Measurements from ENCODE around the gene SOBP.

Gene SOBP

DNA sequence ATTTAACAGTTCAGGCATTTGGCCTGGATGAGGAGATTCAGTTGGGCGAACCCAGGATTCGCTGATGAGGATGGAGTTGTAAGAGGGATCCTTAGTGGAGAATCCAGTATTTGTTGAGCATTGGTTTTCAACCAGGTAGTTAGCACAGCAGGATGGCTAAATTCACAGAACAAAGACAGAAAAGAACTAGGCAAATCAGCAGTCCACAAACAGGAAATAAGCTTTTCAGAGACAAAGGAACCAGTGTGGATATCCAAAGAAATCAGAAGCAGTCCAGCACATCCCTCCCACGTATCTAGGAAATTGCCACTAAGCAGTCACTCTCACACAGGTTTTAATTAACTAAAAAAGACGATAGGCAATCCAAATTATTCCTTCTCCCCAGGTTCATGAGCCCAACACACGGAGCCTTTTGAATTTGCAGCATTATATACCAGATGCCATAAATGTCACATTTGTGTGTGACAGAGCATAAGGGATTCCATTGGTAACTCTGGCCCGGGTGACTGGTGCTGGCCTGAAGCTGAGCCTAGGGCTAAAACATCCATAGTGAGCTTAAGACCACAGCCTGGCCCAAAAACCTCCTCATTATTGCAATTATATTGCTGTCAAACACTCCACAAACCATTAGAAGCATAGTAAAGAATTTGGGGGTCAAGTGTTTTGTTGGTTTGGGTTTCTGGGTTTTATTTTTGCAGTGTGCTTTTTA is 131.5 kb downstream of the SOBP start:
- H3K9me3 ChIP-seq, result no peaks in the 10 kb centered on the region
- TF ChIP-seq, protein P1, sequence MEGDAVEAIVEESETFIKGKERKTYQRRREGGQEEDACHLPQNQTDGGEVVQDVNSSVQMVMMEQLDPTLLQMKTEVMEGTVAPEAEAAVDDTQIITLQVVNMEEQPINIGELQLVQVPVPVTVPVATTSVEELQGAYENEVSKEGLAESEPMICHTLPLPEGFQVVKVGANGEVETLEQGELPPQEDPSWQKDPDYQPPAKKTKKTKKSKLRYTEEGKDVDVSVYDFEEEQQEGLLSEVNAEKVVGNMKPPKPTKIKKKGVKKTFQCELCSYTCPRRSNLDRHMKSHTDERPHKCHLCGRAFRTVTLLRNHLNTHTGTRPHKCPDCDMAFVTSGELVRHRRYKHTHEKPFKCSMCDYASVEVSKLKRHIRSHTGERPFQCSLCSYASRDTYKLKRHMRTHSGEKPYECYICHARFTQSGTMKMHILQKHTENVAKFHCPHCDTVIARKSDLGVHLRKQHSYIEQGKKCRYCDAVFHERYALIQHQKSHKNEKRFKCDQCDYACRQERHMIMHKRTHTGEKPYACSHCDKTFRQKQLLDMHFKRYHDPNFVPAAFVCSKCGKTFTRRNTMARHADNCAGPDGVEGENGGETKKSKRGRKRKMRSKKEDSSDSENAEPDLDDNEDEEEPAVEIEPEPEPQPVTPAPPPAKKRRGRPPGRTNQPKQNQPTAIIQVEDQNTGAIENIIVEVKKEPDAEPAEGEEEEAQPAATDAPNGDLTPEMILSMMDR (IDR thresholded peaks at IDR 0.05; ENCODE audit: low read depth, low read length), result no peak
- peaks cover 33% of the 10 kb centered on the region for H3K4me1 ChIP-seq
- DNase-seq, result no peak
- no peaks in the 10 kb centered on the region for H3K27me3 ChIP-seq
- H3K36me3 ChIP-seq, result no peaks in the 10 kb centered on the region
- no peak overlapping the region for H3K4me3 ChIP-seq (ENCODE audit: low read depth, low read length)

DNA sequence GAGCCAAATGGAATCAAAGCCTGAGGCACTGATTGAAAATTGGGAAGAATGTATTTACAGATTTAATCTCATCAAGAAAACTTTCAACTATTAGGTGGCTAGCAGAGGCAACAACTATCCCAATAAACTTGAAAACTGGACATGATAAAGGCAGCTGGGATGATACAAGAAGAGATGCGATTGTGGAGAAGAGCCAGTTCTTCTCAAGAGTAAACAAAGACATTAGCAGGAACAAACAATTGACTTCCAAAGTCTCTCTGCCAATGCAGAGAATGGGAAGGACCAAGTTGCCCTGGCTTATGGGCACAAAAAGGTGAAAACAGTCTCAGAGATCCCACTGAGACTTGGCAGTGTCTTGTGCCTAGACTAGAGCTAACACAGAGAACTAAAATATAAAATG is 132.4 kb downstream of the SOBP start:
- Histone ChIP-seq H3K4me3 (ENCODE audit: low read depth, low read length) (no peak overlapping the region), H3K36me3 (no peaks in the 10 kb centered on the region), H3K27me3 (no peaks in the 10 kb centered on the region), H3K4me1 (peaks cover 32% of the 10 kb centered on the region), H3K9me3 (no peaks in the 10 kb centered on the region)
- TF ChIP-seq, protein P1 (IDR thresholded peaks at IDR 0.05; ENCODE audit: low read depth, low read length), result no peak
- no peak for DNase-seq

DNA sequence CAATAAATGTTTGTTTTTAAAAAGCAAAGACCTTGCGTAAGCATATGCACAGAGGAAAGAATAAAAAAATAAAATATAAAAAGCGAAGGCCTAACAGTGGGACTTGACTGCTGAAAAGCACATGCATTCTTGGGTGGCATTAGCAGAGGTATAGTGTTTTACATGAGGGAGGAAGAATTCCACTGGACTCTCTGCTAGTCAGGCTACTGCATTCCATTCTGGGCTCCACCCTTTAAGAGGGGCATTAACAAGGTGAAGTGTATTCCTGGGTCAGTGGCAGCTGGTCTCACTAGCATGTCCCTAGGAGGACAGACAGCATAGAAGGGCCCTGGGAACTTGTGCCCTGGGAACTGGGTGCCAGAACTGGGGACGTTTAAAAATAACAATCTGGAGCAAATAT is 134.1 kb downstream of the SOBP start:
- Histone ChIP-seq H3K36me3 (no peaks in the 10 kb centered on the region), H3K27me3 (no peaks in the 10 kb centered on the region), H3K4me1 (peaks cover 47% of the 10 kb centered on the region), H3K4me3 (ENCODE audit: low read depth, low read length) (no peak overlapping the region), H3K9me3 (no peaks in the 10 kb centered on the region)
- TF ChIP-seq, protein P1 (IDR thresholded peaks at IDR 0.05; ENCODE audit: low read depth, low read length), result no peak
- DNase-seq, result no peak

DNA sequence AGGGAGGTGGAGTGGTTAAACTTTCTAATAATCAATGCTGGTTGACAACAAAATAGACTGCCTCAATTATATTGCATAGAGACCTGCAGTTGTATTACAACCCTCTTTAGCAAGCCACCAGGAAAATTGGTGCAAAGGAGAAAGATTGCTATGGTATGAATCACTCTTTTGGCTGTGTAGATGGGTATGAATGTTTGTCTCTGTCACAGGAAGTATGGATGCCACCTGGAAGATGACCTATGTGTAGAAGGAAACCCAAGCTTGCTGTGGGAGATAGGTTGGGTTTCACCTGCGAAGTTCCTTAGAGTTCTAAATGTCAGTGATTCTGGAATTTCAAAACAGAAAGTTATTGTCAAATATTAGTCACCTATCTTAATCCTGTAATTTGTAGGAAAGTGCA is 134.6 kb downstream of the SOBP start:
- Histone ChIP-seq H3K4me3 (ENCODE audit: low read depth, low read length) (no peak overlapping the region), H3K4me1 (peaks cover 51% of the 10 kb centered on the region), H3K27me3 (no peaks in the 10 kb centered on the region), H3K9me3 (no peaks in the 10 kb centered on the region), H3K36me3 (no peaks in the 10 kb centered on the region)
- TF ChIP-seq, protein P1 (IDR thresholded peaks at IDR 0.05; ENCODE audit: low read depth, low read length), result no peak
- no peak for DNase-seq

DNA sequence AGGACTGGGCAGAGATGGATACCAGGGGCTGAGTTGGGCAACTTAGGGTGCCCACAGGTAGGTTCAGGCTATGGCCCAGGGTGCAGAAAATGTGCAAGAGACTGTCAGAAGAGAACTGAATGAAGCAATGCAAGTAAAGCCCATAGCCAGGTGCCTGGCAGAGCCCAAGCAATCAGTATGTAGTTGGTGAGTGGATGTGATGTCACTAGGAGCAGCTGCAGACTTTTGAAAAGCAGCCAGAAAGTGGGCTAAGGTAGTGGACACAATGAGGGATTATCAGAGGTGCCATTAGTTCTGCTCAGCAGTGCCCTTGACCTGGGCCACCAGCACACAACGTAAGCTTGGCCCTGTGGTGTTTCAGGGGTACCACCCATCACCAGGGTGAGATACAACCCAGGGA is 135.3 kb downstream of the SOBP start:
- Histone ChIP-seq H3K36me3 (no peaks in the 10 kb centered on the region), H3K4me1 (peaks cover 54% of the 10 kb centered on the region), H3K4me3 (ENCODE audit: low read depth, low read length) (no peak overlapping the region), H3K9me3 (no peaks in the 10 kb centered on the region), H3K27me3 (no peaks in the 10 kb centered on the region)
- peak; percentile 52 for DNase-seq
- TF ChIP-seq, protein P1 (IDR thresholded peaks at IDR 0.05; ENCODE audit: low read depth, low read length), result no peak

DNA sequence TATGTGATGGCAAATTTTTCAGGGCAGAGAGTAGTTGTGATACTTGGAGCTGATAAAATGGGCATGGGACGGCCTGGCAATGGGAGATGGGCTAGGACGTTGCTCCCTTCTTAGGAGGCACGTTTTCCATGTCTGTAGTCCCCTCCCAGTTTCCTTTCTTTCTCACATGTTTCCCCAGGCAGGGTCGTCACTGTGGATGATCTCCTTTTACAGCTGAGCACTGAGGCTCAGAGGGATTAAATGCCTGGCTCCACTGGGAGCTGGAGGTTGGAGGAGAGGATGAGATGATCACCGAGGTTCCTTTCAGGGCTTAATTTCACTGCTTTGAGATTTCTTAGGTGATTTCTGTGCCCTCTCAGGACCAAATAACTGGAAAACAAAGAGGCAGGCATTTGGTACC is 136.7 kb downstream of the SOBP start:
- Histone ChIP-seq H3K36me3 (no peaks in the 10 kb centered on the region), H3K9me3 (no peaks in the 10 kb centered on the region), H3K4me3 (ENCODE audit: low read depth, low read length) (no peak overlapping the region), H3K4me1 (peaks cover 54% of the 10 kb centered on the region), H3K27me3 (no peaks in the 10 kb centered on the region)
- TF ChIP-seq, protein P1 (IDR thresholded peaks at IDR 0.05; ENCODE audit: low read depth, low read length), result no peak
- no peak for DNase-seq
